Spleen (tissue), 11 donors: ENCODE results near the gene JARID2. TPM values are rescaled to one million over a fixed set of nuclear protein-coding genes. Genes with fewer than 3 reads are reported as not detected.

Source experiments
- DNase-seq: peaks from one replicate; pipeline ENCODE4 v3.0.0-alpha.2; 2020
- H3K27ac ChIP-seq, 8 donors: fragments of 200-600 bp; sonication (generic) in 7 of 8; 1 replicate in 4 of 8; 2 replicates in 4 of 8; pipeline versions ENCODE4 v1.5.0 to v1.8.0; 2016 to 2021; ENCODE audit warnings: inconsistent platforms in 4 of 8, mild to moderate bottlenecking in 4 of 8, moderate library complexity in 1 of 8
- H3K27me3 ChIP-seq, 7 donors: fragments of 200-600 bp; sonication (generic) in 6 of 7; replicated peaks in 1 of 7; 1 replicate in 4 of 7; 2 replicates in 3 of 7; pipeline versions ENCODE4 v1.5.0 to v1.8.0; 2016 to 2021; ENCODE audit warnings: inconsistent platforms in 3 of 7, mild to moderate bottlenecking in 1 of 7
- H3K36me3 ChIP-seq, 6 donors: fragments of 200-600 bp; sonication (generic) in 5 of 6; 1 replicate in 4 of 6; 2 replicates in 2 of 6; pipeline versions ENCODE4 v1.5.0 to v1.8.0; 2016 to 2021; ENCODE audit warnings: inconsistent platforms in 2 of 6
- H3K4me1 ChIP-seq, 6 donors: fragments of 200-600 bp; sonication (generic) in 5 of 6; 1 replicate in 3 of 6; 2 replicates in 3 of 6; pipeline versions ENCODE4 v1.5.0 to v1.8.0; 2016 to 2021; ENCODE audit warnings: inconsistent platforms in 3 of 6
- H3K4me3 ChIP-seq, 8 donors: fragments of 200-600 bp; sonication (generic) in 7 of 8; 1 replicate in 4 of 8; 2 replicates in 4 of 8; pipeline versions ENCODE4 v1.5.0 to v1.8.0; 2016 to 2021; ENCODE audit warnings: inconsistent platforms in 4 of 8, mild to moderate bottlenecking in 4 of 8, moderate library complexity in 2 of 8
- H3K9me3 ChIP-seq, 8 donors: fragments of 200-600 bp; sonication (generic) in 7 of 8; 1 replicate in 4 of 8; 2 replicates in 4 of 8; pipeline versions ENCODE4 v1.5.0 to v1.8.0; 2016 to 2021; ENCODE audit warnings: inconsistent platforms in 4 of 8
- POLR2A ChIP-seq, 3 donors: fragments of 450-650 bp; IDR thresholded peaks; one replicate each; pipeline ENCODE4 v1.5.1; 2017; ENCODE audit warnings: antibody characterized with exemption in 3 of 3, mild to moderate bottlenecking in 1 of 3
- POLR2AphosphoS5 ChIP-seq, 3 donors: sonication (generic); formaldehyde crosslinking; IDR thresholded peaks; one replicate each; pipeline ENCODE4 v1.5.1; 2017; ENCODE audit warnings: antibody characterized with exemption in 3 of 3
- WGBS, 5 donors: extraction: QIAGEN DNeasy Blood & Tissue Kit in 3 of 5; methylation state at CpG; one replicate each; pipeline versions ENCODE4 v1.1.5 to v1.1.7; 2013 to 2018; 5-methylcytosine and 5-hydroxymethylcytosine counted together
- intact Hi-C: fragments of 100-400 bp; cut with DNase I; formaldehyde crosslinking; loops from one replicate; pipeline ENCODE4 v1.15.0; 2023; ENCODE audit warnings: low total_unique reads
- polyA plus RNA-seq, 3 donors: library from polyadenylated mRNA; stranded (reverse); fragments of 200-250 nt; gene quantifications; one replicate each; pipeline ENCODE4 v1.2.1, GENCODE V29; 2013
- total RNA-seq, 7 donors: library from RNA; depleted of rRNA in 3 of 7; stranded (reverse); fragments of >200 nt in 3 of 7; fragmentation: NEBNext Ultra II Directional in 4 of 7; extraction: Animal tissue kit (Norgen Biotek cat#: 25700) in 4 of 7; gene quantifications; one replicate each; pipeline versions ENCODE4 v1.1.0 to v1.2.1, GENCODE V29; 2016 to 2021
- TF ChIP-seq, protein P1 (sequence below), 11 experiments: fragments of 200-600 bp in 7 of 11; fragments of 450-650 bp in 4 of 11; sonication (generic) in 4 of 11; IDR thresholded peaks in 8 of 11; conservative IDR thresholded peaks in 3 of 11; 1 replicate in 7 of 11; 2 replicates in 4 of 11; pipeline versions ENCODE4 v1.4.0 to v1.8.0; 2016 to 2021; ENCODE audit warnings: antibody characterized with exemption in 11 of 11, inconsistent platforms in 4 of 11, mild to moderate bottlenecking in 1 of 11
- donor health status: healthy with polysubstance abuse.
- donor health status: DM: no; HTN: no; CAD: no; lungs with moderate emphysema.
- donor health status: DM: no; HTN: no; CAD: no.
- donor health status: Bipolar disorder and iron deficiency.
- donor health status: healthy.
- donor health status: DM: no; HTN: no; CAD: no.
- donor health status: DM: yes; HTN: yes; CAD: no.

JARID2 gene
- total and polyA plus RNA-seq, 10 donors: 4.4 to 27.1 (median 20.6) TPM

- no peaks in the 10 kb centered on the region for H3K36me3 ChIP-seq
- no peaks in the 10 kb centered on the region for H3K27me3 ChIP-seq
- no peak overlapping the region for H3K4me3 ChIP-seq
- H3K27ac ChIP-seq: no peak overlapping the region
- no peaks in the 10 kb centered on the region for H3K9me3 ChIP-seq
- TF ChIP-seq POLR2AphosphoS5 (IDR thresholded peaks at IDR 0.05): no peak
- TF ChIP-seq POLR2A (IDR thresholded peaks at IDR 0.05): no peak
- TF ChIP-seq, protein P1, sequence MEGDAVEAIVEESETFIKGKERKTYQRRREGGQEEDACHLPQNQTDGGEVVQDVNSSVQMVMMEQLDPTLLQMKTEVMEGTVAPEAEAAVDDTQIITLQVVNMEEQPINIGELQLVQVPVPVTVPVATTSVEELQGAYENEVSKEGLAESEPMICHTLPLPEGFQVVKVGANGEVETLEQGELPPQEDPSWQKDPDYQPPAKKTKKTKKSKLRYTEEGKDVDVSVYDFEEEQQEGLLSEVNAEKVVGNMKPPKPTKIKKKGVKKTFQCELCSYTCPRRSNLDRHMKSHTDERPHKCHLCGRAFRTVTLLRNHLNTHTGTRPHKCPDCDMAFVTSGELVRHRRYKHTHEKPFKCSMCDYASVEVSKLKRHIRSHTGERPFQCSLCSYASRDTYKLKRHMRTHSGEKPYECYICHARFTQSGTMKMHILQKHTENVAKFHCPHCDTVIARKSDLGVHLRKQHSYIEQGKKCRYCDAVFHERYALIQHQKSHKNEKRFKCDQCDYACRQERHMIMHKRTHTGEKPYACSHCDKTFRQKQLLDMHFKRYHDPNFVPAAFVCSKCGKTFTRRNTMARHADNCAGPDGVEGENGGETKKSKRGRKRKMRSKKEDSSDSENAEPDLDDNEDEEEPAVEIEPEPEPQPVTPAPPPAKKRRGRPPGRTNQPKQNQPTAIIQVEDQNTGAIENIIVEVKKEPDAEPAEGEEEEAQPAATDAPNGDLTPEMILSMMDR (IDR thresholded peaks at IDR 0.05 in 8 of 11, conservative IDR thresholded peaks at IDR 0.05 in 3 of 11): no peak
- no peak for DNase-seq
- intact Hi-C loops: no loop called here
- WGBS, 5 donors: 93 to 97% (median 95%) methylated on average over 8 of the region's 8 CpGs
- H3K4me1 ChIP-seq: peaks cover 20 to 98% (median 60%) of the 10 kb centered on the region in 6 donors
Measured at GRCh38 chr6:15324427-15324985, 78.6 kb downstream of the JARID2 start.

- intact Hi-C loops: no loop called here
- Histone ChIP-seq H3K27ac (no peak overlapping the region), H3K27me3 (no peaks in the 10 kb centered on the region), H3K36me3 (no peaks in the 10 kb centered on the region), H3K4me1 (peaks cover 25 to 98% (median 67%) of the 10 kb centered on the region in 6 donors), H3K4me3 (no peak overlapping the region), H3K9me3 (no peaks in the 10 kb centered on the region)
- no peak for DNase-seq
- WGBS, 5 donors: 51 to 76% (median 59%) methylated on average over 5 of the region's 5 CpGs
- TF ChIP-seq, protein P1 (IDR thresholded peaks at IDR 0.05 in 8 of 11, conservative IDR thresholded peaks at IDR 0.05 in 3 of 11): no peak
- no peak for TF ChIP-seq POLR2AphosphoS5 (IDR thresholded peaks at IDR 0.05)
- no peak for TF ChIP-seq POLR2A (IDR thresholded peaks at IDR 0.05)
Measured at GRCh38 chr6:15325540-15325955, 79.7 kb downstream of the JARID2 start.

DNA sequence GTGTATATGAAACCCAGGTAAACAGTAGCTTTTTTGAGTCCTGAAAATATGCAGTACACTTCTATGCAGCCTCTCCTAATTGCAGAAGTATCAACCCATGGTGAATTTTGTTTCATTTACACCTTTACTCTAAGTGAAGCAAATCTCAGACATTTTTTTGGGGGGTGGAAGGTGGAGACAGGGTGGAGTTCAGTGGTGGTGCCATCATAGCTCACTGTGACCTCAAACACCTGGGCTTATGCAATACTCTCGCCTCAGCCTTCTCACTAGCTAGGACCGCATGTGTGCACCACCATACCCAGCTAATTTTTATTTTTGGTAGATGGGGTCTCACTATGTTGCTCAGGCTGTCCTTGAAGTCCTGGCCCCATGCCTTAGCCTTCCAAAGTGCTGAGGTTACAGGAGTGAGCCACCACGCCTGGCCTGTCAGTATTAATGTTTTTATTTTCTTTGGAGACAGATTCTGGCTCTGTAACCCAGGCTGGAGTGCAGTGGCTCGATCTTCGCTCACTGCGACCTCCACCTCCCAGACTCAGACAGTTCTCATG lies 80.3 kb downstream of the JARID2 start:
- 64 to 85% (median 77%) methylated on average over 6 of the region's 6 CpGs for WGBS, 5 donors
- peaks cover 30 to 98% (median 70%) of the 10 kb centered on the region in 6 donors for H3K4me1 ChIP-seq
- TF ChIP-seq POLR2AphosphoS5 (IDR thresholded peaks at IDR 0.05): no peak
- TF ChIP-seq, protein P1 (IDR thresholded peaks at IDR 0.05 in 8 of 11, conservative IDR thresholded peaks at IDR 0.05 in 3 of 11): no peak
- TF ChIP-seq POLR2A (IDR thresholded peaks at IDR 0.05): no peak

GRCh38 chr6:15327271-15327670 lies 81.4 kb downstream of the JARID2 start:
- Histone ChIP-seq H3K9me3 (no peaks in the 10 kb centered on the region), H3K36me3 (no peaks in the 10 kb centered on the region), H3K27me3 (no peaks in the 10 kb centered on the region), H3K4me1 (peaks cover 37 to 99% (median 80%) of the 10 kb centered on the region in 6 donors), H3K27ac (no peak overlapping the region), H3K4me3 (no peak overlapping the region)
- intact Hi-C loops: no loop called here
- WGBS, 5 donors: 60 to 67% (median 63%) methylated on average over 7 of the region's 7 CpGs
- no peak for DNase-seq
- TF ChIP-seq, protein P1 (IDR thresholded peaks at IDR 0.05 in 8 of 11, conservative IDR thresholded peaks at IDR 0.05 in 3 of 11): peak in 5 of 11 experiments; percentile 15 to 32 (median 23)
- TF ChIP-seq POLR2A (IDR thresholded peaks at IDR 0.05) (no peak), POLR2AphosphoS5 (IDR thresholded peaks at IDR 0.05) (no peak)

More for the DNA sequence above, 80.3 kb downstream of the JARID2 start:
- H3K4me3 ChIP-seq: no peak overlapping the region
- no peaks in the 10 kb centered on the region for H3K9me3 ChIP-seq
- H3K27me3 ChIP-seq: no peaks in the 10 kb centered on the region
- DNase-seq: no peak
- no peaks in the 10 kb centered on the region for H3K36me3 ChIP-seq
- intact Hi-C loops: no loop called here
- no peak overlapping the region for H3K27ac ChIP-seq
